ENCODE results near the gene CCN5.

Gene CCN5

GRCh38 chr20:44717986-44718385 is 2.8 kb downstream of the CCN5 start:
- DNase-seq, result no peak

DNA sequence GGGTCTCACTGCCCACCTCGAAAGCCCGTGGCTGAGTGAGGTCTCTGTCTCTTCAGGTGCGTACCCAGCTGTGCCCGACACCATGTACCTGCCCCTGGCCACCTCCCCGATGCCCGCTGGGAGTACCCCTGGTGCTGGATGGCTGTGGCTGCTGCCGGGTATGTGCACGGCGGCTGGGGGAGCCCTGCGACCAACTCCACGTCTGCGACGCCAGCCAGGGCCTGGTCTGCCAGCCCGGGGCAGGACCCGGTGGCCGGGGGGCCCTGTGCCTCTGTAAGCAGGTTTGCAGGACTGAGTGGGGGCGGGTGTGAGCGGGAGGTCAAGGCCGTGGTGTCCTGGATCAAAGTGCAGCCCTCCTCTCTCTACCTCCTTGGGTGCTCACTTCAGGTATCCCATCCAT is 4.7 kb downstream of the CCN5 start:
- DNase-seq, result no peak

- DNase-seq, result no peak
Measured at GRCh38 chr20:44720621-44720996, 5.4 kb downstream of the CCN5 start.

- no peak for DNase-seq
Measured at GRCh38 chr20:44720997-44721784, 6.0 kb downstream of the CCN5 start.

DNA sequence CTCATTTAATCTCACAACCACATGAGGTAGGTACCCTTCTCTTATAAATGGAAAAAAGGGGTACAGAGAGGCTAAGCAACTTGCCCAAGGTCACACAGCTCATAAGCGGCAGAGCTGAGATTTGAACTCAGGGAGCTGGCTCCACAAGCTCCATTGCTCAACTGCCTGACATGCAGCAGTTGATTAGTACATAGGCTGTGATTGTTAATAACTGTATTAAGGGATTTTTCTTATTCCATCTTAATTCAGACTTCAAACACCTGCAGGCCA is 6.6 kb downstream of the CCN5 start:
- no peak for DNase-seq

DNA sequence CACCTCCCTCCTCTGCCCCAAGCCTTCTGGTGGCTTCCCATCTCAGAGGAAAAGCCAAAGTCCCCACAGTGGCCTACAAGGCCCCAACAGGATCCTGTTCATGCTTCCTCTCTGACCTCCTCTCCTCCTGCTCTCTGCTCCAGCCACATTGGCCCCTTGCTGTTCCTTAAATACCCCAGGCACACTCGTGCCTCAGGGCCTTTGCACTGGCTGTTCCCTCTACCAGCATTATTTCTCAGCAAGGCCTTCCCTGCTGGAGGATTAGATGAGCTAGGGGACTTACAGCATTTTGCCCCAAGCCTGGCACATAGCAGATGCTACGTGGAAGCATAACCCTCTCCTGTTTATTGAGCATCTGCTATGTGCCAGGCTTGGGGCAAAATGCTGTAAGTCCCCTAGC is 7.8 kb downstream of the CCN5 start:
- no peak for DNase-seq

GRCh38 chr20:44723391-44723790 is 8.2 kb downstream of the CCN5 start:
- no peak for DNase-seq

GRCh38 chr20:44723798-44724362 is 8.7 kb downstream of the CCN5 start:
- no peak for DNase-seq

GRCh38 chr20:44724423-44725091 is 9.4 kb downstream of the CCN5 start:
- no peak for DNase-seq

DNA sequence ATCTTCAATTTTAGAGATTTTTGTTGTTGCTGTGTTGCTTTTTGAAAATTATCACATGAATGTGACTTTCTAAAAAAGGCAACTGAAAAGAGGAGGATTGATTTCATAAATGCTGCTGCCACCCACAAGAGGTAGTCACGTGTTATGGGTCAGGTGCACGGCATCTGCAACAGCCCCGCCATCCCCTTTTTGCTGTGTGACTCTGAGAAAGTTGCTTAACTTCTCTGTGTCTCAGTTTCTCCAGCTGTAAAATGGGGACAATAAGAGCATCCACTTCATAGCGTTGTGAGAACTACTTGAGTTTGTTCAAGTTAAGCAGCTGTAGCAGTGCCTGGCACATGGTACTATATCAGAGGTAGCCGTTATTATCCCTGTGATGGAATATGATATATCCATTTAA is 10.7 kb downstream of the CCN5 start:
- DNase-seq, result no peak

- DNase-seq, result no peak
Measured at GRCh38 chr20:44727039-44727438, 11.9 kb downstream of the CCN5 start.

DNA sequence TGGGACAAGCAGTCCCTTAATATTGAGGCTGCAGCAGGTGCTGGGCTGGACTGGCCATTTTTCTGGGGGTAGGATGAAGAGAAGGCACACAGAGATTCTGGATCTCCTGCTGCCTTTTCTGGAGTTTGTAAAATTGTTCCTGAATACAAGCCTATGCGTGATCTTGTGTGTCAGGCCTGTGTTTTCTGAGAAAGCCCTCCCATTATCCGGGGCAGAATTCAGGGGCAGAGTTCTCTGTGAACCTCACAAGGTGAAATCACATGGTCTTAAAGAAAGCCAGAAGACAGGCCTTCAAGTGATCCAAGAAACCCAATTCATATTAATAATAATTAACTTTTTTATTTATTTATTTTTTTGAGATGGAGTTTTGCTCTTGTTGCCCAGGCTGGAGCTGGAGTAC is 12.5 kb downstream of the CCN5 start:
- no peak for DNase-seq

DNA sequence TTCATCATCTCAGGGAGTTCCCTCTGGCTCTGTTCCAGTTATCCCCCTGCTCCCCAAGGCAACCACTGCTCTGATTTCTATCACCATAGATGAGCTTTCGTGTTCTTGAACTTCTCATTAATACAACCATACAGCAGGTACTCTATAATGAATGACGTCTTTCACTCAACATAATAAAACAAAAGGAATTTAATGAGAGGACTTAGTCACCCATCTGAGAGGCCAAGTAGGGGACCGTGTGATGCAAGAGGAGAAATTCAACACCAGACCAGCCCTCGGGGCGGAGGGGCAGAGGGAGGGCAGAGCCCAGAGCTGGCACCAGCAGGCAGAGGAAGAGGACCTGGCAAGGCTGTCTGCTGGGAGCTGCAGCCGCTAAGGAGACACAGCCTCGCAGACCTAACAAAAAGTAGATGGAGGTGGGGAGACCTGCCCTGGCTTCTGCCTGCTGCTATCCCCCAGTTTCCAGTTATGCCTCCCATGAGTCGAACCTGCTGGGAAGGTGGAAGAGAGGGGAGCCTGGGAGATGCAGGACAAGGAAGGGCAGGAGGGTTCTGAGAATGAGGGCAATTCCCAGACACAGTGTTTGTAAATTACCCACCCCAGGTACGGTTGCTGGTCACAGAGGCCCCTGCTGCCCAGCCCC is 13.8 kb downstream of the CCN5 start:
- DNase-seq, result peak; percentile 51

DNA sequence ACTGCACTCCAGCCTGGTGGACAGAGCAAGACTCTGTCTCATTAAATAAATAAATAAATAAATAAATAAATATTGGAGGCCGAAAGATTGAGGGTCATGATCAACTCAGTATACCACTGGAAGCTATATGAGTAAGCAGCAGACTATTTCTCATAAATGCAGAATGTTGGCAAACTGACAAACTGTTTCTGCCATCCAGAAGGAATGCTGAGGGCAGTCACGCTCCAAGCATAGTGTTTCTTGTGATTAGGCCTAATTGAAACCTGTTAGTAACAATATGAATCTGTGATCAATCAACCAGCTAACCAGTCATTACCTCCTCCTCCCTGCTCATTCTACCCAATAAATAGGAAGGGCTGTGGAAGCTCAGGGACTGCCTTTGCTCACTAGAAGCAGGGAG is 15.3 kb downstream of the CCN5 start:
- no peak for DNase-seq

DNA sequence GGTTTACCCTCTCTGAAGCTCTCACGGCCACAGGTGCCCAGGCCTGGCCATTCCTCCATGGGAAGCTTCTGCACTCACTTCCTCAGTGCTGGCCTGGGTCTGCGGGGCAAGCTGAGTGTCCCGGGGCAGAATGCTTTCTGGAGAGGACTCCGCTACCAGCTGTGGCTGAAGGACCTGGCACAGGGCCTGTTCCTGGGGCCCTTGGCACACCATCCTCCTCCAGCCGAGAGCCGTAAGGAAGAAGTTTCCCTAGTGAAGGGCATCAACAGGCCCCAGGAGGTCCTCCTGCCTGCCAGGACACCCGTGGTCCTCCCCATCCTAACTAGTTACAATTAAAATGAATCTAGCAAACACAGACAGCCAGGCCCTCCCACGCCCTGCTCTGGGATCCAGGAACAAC is 16.5 kb downstream of the CCN5 start:
- no peak for DNase-seq

- DNase-seq, result no peak
Measured at GRCh38 chr20:44732327-44732726, 17.2 kb downstream of the CCN5 start.

DNA sequence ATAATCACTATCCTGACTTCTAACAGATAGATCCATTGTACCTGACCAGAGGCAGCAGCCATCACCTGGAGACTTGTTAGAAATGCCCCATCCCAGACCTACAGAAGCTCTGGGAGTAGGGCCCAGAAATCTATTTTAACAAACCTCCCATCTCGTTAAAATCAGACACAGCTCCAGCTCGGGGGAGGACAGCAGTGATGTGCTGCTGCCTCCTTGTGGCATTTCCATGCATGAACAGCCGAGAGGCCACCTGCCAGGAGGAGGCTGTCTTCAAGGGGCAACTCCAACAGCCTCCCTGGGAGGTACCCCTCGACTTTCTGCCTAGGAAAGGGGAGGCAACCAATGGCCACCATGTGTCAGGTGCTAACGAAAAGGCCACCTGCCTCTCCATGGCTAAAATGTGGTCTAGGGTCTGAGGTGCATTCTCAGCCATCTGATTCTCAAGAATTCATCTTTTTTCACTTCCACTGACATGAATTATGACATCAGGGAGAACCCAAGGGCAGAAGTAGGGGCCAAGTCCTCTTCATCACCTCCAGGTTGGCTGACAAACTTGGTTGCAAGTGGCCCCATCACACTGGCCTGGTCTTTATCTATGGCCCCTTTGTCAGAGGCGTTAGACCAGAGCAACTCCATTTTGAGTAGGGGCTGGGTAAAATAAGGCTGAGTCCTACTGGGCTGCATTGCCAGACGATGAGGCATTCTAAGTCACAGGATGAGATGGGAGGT is 18.3 kb downstream of the CCN5 start:
- no peak for DNase-seq

- no peak for DNase-seq
Measured at GRCh38 chr20:44734938-44735337, 19.8 kb downstream of the CCN5 start.

GRCh38 chr20:44735816-44736169 is 20.6 kb downstream of the CCN5 start:
- no peak for DNase-seq

- peak; percentile 40 for DNase-seq
Measured at GRCh38 chr20:44736170-44737021, 21.2 kb downstream of the CCN5 start.

DNA sequence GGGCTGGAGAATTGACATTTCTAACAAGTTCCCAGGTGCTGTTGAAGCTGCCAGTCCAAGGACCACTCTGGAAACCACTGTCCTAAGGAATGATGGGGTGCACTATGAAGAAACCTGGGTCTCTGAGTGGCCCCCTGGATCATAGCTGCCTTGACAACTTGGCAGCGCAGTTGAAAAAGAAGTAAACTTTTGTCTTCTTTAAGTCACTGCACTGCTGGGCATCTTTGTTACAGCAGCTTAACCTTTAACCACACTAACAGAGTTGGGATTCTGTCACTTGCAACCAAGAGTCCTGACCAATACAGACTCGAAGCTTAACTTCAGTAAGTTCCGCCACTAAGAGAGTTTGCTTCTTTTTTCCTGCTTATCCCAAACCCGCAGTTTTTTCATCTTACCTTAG is 21.9 kb downstream of the CCN5 start:
- DNase-seq, result no peak

- peak; percentile 67 for DNase-seq
Measured at GRCh38 chr20:44738813-44739477, 23.8 kb downstream of the CCN5 start.
